Ovary (tissue), 3 donors: ENCODE measurements around the gene STYK1.

Source experiments
- CTCF ChIP-seq, 3 donors: fragments of 450-650 bp in 2 of 3; fragments of 200-600 bp in 1 of 3; IDR thresholded peaks; one replicate each; pipeline versions ENCODE4 v1.5.1 to v1.8.0; 2016 to 2022; ENCODE audit warnings: antibody characterized with exemption in 3 of 3, mild to moderate bottlenecking in 1 of 3
- EP300 ChIP-seq: sonication (generic); formaldehyde crosslinking; IDR thresholded peaks from one replicate; pipeline ENCODE4 v1.6.1; 2017; ENCODE audit warnings: antibody characterized with exemption
- POLR2A ChIP-seq: fragments of 450-650 bp; IDR thresholded peaks from one replicate; pipeline ENCODE4 v1.6.1; 2017; ENCODE audit warnings: antibody characterized with exemption, mild to moderate bottlenecking, moderate library complexity
- donor health status: DM: no; HTN: no; CAD: no.

- TF ChIP-seq POLR2A (no peak), CTCF (IDR thresholded peaks at IDR 0.05) (no peak), EP300 (no peak)
Measured at GRCh38 chr12:10635306-10635705, 38.5 kb downstream of the STYK1 start.
